BLaER1 treated with 17β-estradiol and CSF1 and Interleukin-3, amounts not matched to agents 10 nM and 100 nM (cell line): ENCODE results near the gene PATE4.

Experiments
- H3K27ac ChIP-seq, 11 experiments: shearing (Covaris generic); formaldehyde crosslinking; 2 replicates each; pipeline ENCODE4 v1.8.1; 2022
- H3K27me3 ChIP-seq, 11 experiments: shearing (Covaris generic); formaldehyde crosslinking; 2 replicates each; pipeline ENCODE4 v1.8.1; 2022
- H3K36me3 ChIP-seq, 11 experiments: shearing (Covaris generic); formaldehyde crosslinking; 2 replicates each; pipeline ENCODE4 v1.8.1; 2022
- H3K4me1 ChIP-seq, 10 experiments: shearing (Covaris generic); formaldehyde crosslinking; 2 replicates each; pipeline ENCODE4 v1.8.1; 2022
- H3K4me2 ChIP-seq, 11 experiments: shearing (Covaris generic); formaldehyde crosslinking; 2 replicates each; pipeline ENCODE4 v1.8.1; 2022
- H3K4me3 ChIP-seq, 10 experiments: shearing (Covaris generic); formaldehyde crosslinking; 2 replicates each; pipeline ENCODE4 v1.8.1; 2022
- H3K9ac ChIP-seq, 11 experiments: shearing (Covaris generic); formaldehyde crosslinking; 2 replicates each; pipeline ENCODE4 v1.8.1; 2022
- H3K9me3 ChIP-seq, 11 experiments: shearing (Covaris generic); formaldehyde crosslinking; replicated peaks in 1 of 11; 2 replicates each; pipeline ENCODE4 v1.8.1; 2022
- H4K20me1 ChIP-seq, 11 experiments: shearing (Covaris generic); formaldehyde crosslinking; 2 replicates each; pipeline ENCODE4 v1.8.1; 2022
- Cebpa-rat ChIP-seq, 11 experiments: shearing (Covaris generic); IDR thresholded peaks; 2 replicates each; pipeline ENCODE4 v1.8.1; 2022

The PATE4 gene, protein sequence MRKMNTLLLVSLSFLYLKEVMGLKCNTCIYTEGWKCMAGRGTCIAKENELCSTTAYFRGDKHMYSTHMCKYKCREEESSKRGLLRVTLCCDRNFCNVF

GRCh38 chr11:125833016-125833415 is at the start of gene PATE4:
Gene PATE4 (plus strand): TSS chr11:125833316. CDS start chr11:125833360, 44 bp downstream.
- no peak within 1 kb of the TSS for H3K9ac ChIP-seq
- no peaks in the 10 kb centered on the region for H3K4me1 ChIP-seq
- no peaks in the 10 kb centered on the region for H4K20me1 ChIP-seq
- H3K27me3 ChIP-seq: no peaks in the 10 kb centered on the region
- H3K27ac ChIP-seq: no peak within 1 kb of the TSS
- H3K9me3 ChIP-seq: peaks cover 0 to 15% (median 10%) of the 10 kb centered on the region in 11 experiments; a peak in 7 of 22 replicates
- H3K36me3 ChIP-seq: no peaks in the 10 kb centered on the region
- H3K4me2 ChIP-seq: no peak within 1 kb of the TSS
- H3K4me3 ChIP-seq: no peak within 1 kb of the TSS
- TF ChIP-seq Cebpa-rat (IDR thresholded peaks at IDR 0.05): no peak

DNA sequence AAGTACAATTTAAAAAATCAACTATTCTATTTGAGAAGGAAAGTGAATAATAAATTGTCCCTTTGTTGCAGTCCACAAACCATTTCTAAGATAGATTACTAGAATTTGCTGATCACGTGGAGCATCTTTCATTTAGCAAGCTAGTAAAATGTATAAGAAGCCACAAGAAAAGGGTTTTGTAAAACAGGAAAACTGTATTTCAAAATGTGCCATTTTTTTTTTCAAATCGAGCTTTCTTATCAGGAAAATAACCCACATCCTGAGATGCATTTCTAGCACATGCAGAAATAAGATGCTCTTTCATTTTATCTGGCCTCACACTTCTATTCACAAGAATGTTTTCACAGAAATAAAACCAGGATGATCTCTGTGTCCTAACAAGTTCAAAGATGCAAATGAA is 48.4 kb upstream of the PATE4 start:
- H3K9ac ChIP-seq: no peak overlapping the region
- no peaks in the 10 kb centered on the region for H3K27me3 ChIP-seq
- H3K9me3 ChIP-seq: no peaks in the 10 kb centered on the region
- no peaks in the 10 kb centered on the region for H4K20me1 ChIP-seq
- H3K27ac ChIP-seq: no peak overlapping the region
- no peak overlapping the region for H3K4me2 ChIP-seq
- H3K36me3 ChIP-seq: no peaks in the 10 kb centered on the region
- no peak overlapping the region for H3K4me3 ChIP-seq
- 0 out of 20 replicates have a peak, but pooled peaks cover 0 to 3% (median 0%) of the 10 kb centered on the region in 10 experiments for H3K4me1 ChIP-seq
- TF ChIP-seq Cebpa-rat (IDR thresholded peaks at IDR 0.05): no peak

DNA sequence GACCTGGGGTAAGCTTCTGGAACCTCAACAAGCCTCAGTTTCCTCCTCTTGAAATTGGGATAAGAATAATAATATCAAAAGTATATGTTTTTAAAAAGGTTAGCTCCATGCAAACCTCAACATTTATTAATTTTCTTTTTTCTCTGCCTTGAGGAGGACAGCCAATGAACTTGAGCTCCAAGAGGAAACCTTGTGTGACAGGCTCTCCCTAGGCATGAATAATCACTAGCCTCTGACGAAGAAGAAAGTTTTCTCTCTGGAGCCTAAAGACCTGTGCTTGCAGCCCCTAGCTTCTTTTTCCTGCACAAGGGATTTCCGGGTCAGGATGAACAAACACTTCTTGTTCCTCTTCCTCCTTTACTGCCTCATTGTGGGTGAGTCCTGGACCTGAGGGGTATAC is 45.3 kb upstream of the PATE4 start, which contains the start of gene PATE3:
Gene PATE3, plus strand, starts transcription at position 301 of the 400 bp plus-strand sequence. Its CDS starts 25 bp downstream, at position 326.
- TF ChIP-seq Cebpa-rat (IDR thresholded peaks at IDR 0.05): no peak
- H3K27me3 ChIP-seq: no peaks in the 10 kb centered on the region
- 0 out of 20 replicates have a peak, but pooled peaks cover 0 to 3% (median 0%) of the 10 kb centered on the region in 10 experiments for H3K4me1 ChIP-seq
- no peaks in the 10 kb centered on the region for H3K36me3 ChIP-seq
- no peak within 1 kb of the TSS for H3K27ac ChIP-seq
- H3K9ac ChIP-seq: no peak within 1 kb of the TSS
- H4K20me1 ChIP-seq: no peaks in the 10 kb centered on the region
- no peak within 1 kb of the TSS for H3K4me3 ChIP-seq
- peaks cover 0 to 4% (median 0%) of the 10 kb centered on the region in 11 experiments; a peak in 3 of 22 replicates for H3K9me3 ChIP-seq
- H3K4me2 ChIP-seq: no peak within 1 kb of the TSS

- no peaks in the 10 kb centered on the region for H4K20me1 ChIP-seq
- 0 out of 20 replicates have a peak, but pooled peaks cover 0 to 3% (median 0%) of the 10 kb centered on the region in 10 experiments for H3K4me1 ChIP-seq
- H3K36me3 ChIP-seq: no peaks in the 10 kb centered on the region
- H3K27ac ChIP-seq: no peak overlapping the region
- no peak overlapping the region for H3K9ac ChIP-seq
- H3K9me3 ChIP-seq: peaks cover 0 to 19% (median 8%) of the 10 kb centered on the region in 11 experiments; a peak in 11 of 22 replicates
- H3K27me3 ChIP-seq: no peaks in the 10 kb centered on the region
- H3K4me2 ChIP-seq: no peak overlapping the region
- no peak for TF ChIP-seq Cebpa-rat (IDR thresholded peaks at IDR 0.05)
- no peak overlapping the region for H3K4me3 ChIP-seq
Observed at GRCh38 chr11:125790825-125791224, 42.3 kb upstream of the PATE4 start.

GRCh38 chr11:125797641-125798040 is 35.5 kb upstream of the PATE4 start:
- Histone ChIP-seq H3K4me1 (no peaks in the 10 kb centered on the region), H3K27me3 (no peaks in the 10 kb centered on the region)

GRCh38 chr11:125799808-125800207 is 33.3 kb upstream of the PATE4 start:
- Histone ChIP-seq H3K27ac (no peak overlapping the region), H3K36me3 (peaks cover 0 to 5% (median 0%) of the 10 kb centered on the region in 11 experiments; a peak in 1 of 22 replicates), H3K9ac (no peak overlapping the region), H3K27me3 (no peaks in the 10 kb centered on the region), H4K20me1 (no peaks in the 10 kb centered on the region), H3K4me3 (no peak overlapping the region), H3K9me3 (peaks cover 40 to 64% (median 47%) of the 10 kb centered on the region in 11 experiments), H3K4me2 (no peak overlapping the region), H3K4me1 (no peaks in the 10 kb centered on the region)
- TF ChIP-seq Cebpa-rat (IDR thresholded peaks at IDR 0.05): no peak

More at GRCh38 chr11:125797641-125798040, 35.5 kb upstream of the PATE4 start:
- Histone ChIP-seq H3K4me3 (no peak overlapping the region), H3K9me3 (peaks cover 29 to 67% (median 45%) of the 10 kb centered on the region in 11 experiments), H3K36me3 (no peaks in the 10 kb centered on the region), H3K9ac (no peak overlapping the region), H3K4me2 (no peak overlapping the region), H3K27ac (no peak overlapping the region), H4K20me1 (no peaks in the 10 kb centered on the region)
- TF ChIP-seq Cebpa-rat (IDR thresholded peaks at IDR 0.05): no peak

DNA sequence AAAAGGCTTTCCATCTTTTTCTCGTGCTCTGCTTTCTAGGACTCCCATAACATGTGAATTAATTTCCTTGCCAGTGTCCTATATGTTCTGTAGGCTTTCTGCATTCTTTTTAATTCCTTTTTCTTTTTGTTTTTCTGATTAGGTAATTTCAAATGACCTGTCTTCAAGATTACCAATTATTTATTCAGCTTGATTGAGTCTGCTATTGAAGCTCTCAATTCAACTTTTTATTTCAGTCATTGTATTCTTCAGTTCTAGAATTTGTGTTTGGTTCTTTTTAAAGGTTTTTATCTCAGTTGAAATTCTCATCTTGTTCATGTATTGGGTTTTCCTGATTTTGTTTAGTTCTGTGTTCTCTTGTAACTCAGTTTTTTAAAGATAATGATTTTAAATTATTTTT is 30.7 kb upstream of the PATE4 start:
- Histone ChIP-seq H3K4me1 (no peaks in the 10 kb centered on the region), H3K27me3 (no peaks in the 10 kb centered on the region), H4K20me1 (no peaks in the 10 kb centered on the region), H3K36me3 (peaks cover 0 to 5% (median 0%) of the 10 kb centered on the region in 11 experiments; a peak in 1 of 22 replicates), H3K9ac (no peak overlapping the region), H3K4me2 (no peak overlapping the region), H3K4me3 (no peak overlapping the region), H3K27ac (no peak overlapping the region), H3K9me3 (peaks cover 35 to 58% (median 39%) of the 10 kb centered on the region in 11 experiments)
- no peak for TF ChIP-seq Cebpa-rat (IDR thresholded peaks at IDR 0.05)

GRCh38 chr11:125807909-125808308 is 25.2 kb upstream of the PATE4 start:
- Histone ChIP-seq H3K4me2 (no peak overlapping the region), H3K36me3 (peaks cover 0 to 5% (median 0%) of the 10 kb centered on the region in 11 experiments; a peak in 1 of 22 replicates), H3K27me3 (no peaks in the 10 kb centered on the region), H4K20me1 (no peaks in the 10 kb centered on the region), H3K4me1 (no peaks in the 10 kb centered on the region), H3K27ac (no peak overlapping the region), H3K9me3 (peaks cover 8 to 13% (median 10%) of the 10 kb centered on the region in 11 experiments), H3K9ac (no peak overlapping the region), H3K4me3 (no peak overlapping the region)
- no peak for TF ChIP-seq Cebpa-rat (IDR thresholded peaks at IDR 0.05)

DNA sequence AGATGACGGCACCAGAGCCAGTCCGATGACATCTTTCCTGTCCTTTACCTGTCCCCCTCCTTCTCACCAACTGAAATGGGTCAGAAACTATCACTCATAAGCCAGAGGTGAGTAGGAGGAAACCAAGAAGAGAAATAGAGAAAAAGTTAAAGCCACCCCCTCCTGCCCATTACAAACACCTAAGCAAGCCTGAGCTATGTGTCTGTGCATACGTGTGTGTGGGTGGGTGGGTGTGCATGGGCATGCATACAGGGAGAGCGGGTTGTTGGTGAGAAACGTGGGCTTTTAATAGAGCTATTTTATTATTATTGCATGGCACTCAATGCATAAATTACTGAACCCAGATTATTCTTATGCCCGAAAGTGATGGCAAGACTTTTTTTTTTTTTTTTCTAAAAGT is 2.6 kb downstream of the PATE4 start:
- TF ChIP-seq Cebpa-rat (IDR thresholded peaks at IDR 0.05): no peak
- peaks cover 0 to 12% (median 9%) of the 10 kb centered on the region in 11 experiments; a peak in 7 of 22 replicates for H3K9me3 ChIP-seq
- H3K4me1 ChIP-seq: no peaks in the 10 kb centered on the region
- H3K27ac ChIP-seq: no peak overlapping the region
- H3K27me3 ChIP-seq: no peaks in the 10 kb centered on the region
- no peak overlapping the region for H3K9ac ChIP-seq
- H3K4me2 ChIP-seq: no peak overlapping the region
- H4K20me1 ChIP-seq: no peaks in the 10 kb centered on the region
- H3K36me3 ChIP-seq: no peaks in the 10 kb centered on the region
- no peak overlapping the region for H3K4me3 ChIP-seq
